Measurements from ENCODE around the gene FAM3C.

DNA sequence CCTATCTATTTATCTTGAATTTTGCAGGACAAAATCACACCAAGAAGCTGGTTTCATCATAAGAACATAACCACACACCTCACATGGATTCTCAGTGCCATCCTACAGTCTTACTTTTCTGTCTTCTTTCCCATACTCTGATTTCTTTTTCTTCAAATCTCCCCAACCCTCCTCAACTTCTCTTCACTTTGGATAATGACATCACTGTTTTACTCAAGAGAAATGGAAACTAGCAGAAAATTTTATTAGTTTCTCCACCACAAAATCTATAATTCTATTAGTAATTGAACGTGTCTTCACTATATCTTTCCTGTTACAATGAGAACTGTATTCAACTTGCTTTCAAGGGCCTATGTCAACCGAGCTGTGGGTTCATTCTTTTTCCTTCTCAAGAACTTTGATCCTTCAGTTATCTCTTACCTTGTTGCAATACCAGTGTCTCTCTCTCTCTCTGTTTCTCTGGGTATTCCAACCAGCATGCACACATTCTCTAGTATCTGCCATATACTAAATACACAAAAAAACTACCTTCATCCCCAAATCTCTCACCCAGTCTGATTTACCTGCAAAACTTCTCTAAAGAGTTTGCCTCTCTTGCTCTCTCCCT, 35.4 kb upstream of the FAM3C start:
- TF ChIP-seq, protein P1, sequence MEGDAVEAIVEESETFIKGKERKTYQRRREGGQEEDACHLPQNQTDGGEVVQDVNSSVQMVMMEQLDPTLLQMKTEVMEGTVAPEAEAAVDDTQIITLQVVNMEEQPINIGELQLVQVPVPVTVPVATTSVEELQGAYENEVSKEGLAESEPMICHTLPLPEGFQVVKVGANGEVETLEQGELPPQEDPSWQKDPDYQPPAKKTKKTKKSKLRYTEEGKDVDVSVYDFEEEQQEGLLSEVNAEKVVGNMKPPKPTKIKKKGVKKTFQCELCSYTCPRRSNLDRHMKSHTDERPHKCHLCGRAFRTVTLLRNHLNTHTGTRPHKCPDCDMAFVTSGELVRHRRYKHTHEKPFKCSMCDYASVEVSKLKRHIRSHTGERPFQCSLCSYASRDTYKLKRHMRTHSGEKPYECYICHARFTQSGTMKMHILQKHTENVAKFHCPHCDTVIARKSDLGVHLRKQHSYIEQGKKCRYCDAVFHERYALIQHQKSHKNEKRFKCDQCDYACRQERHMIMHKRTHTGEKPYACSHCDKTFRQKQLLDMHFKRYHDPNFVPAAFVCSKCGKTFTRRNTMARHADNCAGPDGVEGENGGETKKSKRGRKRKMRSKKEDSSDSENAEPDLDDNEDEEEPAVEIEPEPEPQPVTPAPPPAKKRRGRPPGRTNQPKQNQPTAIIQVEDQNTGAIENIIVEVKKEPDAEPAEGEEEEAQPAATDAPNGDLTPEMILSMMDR (conservative IDR thresholded peaks at IDR 0.05 in 1 of 2, IDR thresholded peaks at IDR 0.05 in 1 of 2; ENCODE audit: low read depth in 1 of 2, low read length in 2 of 2), result no peak
- TF ChIP-seq EZH2 (IDR thresholded peaks at IDR 0.05; ENCODE audit: low read length, missing control alignments), result no peak
